Kidney epithelial cell (primary cell): ENCODE measurements around the gene MYH7. TPM values are rescaled to one million over a fixed set of nuclear protein-coding genes. Genes with fewer than 3 reads are reported as not detected.

ENCODE experiments used
- DNase-seq: peaks from one replicate; pipeline ENCODE4 v3.0.0-alpha.2; 2010; ENCODE audit warnings: low read depth
- H3K27me3 ChIP-seq: 2 replicates; pipeline ENCODE4 v1.6.0; 2011; ENCODE audit warnings: low read length; ENCODE audit not compliant: control insufficient read depth, insufficient read depth
- H3K36me3 ChIP-seq: 2 replicates; pipeline ENCODE4 v1.5.1; 2011; ENCODE audit warnings: low read length; ENCODE audit not compliant: control insufficient read depth, insufficient read depth
- H3K4me3 ChIP-seq: 2 replicates; pipeline ENCODE4 v1.5.1; 2011; ENCODE audit warnings: low read depth, mild to moderate bottlenecking, control low read depth, low read length
- CTCF ChIP-seq: IDR thresholded peaks from 2 replicates; pipeline ENCODE4 v1.5.1; 2011; ENCODE audit warnings: mild to moderate bottlenecking, moderate library complexity, low read length, control low read depth, inconsistent platforms; ENCODE audit not compliant: insufficient read depth, poor library complexity, severe bottlenecking
- total RNA-seq: library from RNA; depleted of rRNA; stranded (reverse); fragments of >200 nt; gene quantifications from 2 replicates; pipeline ENCODE4 v1.2.3, GENCODE V29; 2015

The MYH7 gene
- total RNA-seq, 1 donor from 2014 or later: not detected

- no peak for DNase-seq
- H3K36me3 ChIP-seq: no peaks in the 10 kb centered on the region
- H3K27me3 ChIP-seq: peaks cover 4% of the 10 kb centered on the region
- no peak overlapping the region for H3K4me3 ChIP-seq
- TF ChIP-seq CTCF: no peak
Observed at GRCh38 chr14:23409475-23409874, 26.0 kb downstream of the MYH7 start.

- Histone ChIP-seq H3K4me3 (no peak overlapping the region), H3K27me3 (peaks cover 4% of the 10 kb centered on the region), H3K36me3 (no peaks in the 10 kb centered on the region)
- no peak for DNase-seq
- no peak for TF ChIP-seq CTCF
Observed at GRCh38 chr14:23408307-23408630, 27.2 kb downstream of the MYH7 start.

GRCh38 chr14:23407516-23408306, 27.7 kb downstream of the MYH7 start, which contains the start of gene MYH6:
MYH6 (minus strand) TSS chr14:23408273; CDS start chr14:23407223, 1,050 bp downstream.
- Histone ChIP-seq H3K27me3 (peaks cover 4% of the 10 kb centered on the region), H3K4me3 (no peak within 1 kb of the TSS), H3K36me3 (no peaks in the 10 kb centered on the region)
- DNase-seq: no peak
- TF ChIP-seq CTCF: no peak

GRCh38 chr14:23406725-23407355, 28.6 kb downstream of the MYH7 start:
- DNase-seq: no peak
- no peak for TF ChIP-seq CTCF
- Histone ChIP-seq H3K27me3 (peaks cover 6% of the 10 kb centered on the region), H3K4me3 (no peak overlapping the region), H3K36me3 (no peaks in the 10 kb centered on the region)

- Histone ChIP-seq H3K4me3 (no peak overlapping the region), H3K27me3 (peaks cover 6% of the 10 kb centered on the region), H3K36me3 (no peaks in the 10 kb centered on the region)
- no peak for DNase-seq
- no peak for TF ChIP-seq CTCF
Observed at GRCh38 chr14:23406244-23406643, 29.2 kb downstream of the MYH7 start.

GRCh38 chr14:23405516-23406025, 29.9 kb downstream of the MYH7 start:
- Histone ChIP-seq H3K36me3 (no peaks in the 10 kb centered on the region), H3K27me3 (peaks cover 6% of the 10 kb centered on the region), H3K4me3 (no peak overlapping the region)
- no peak for TF ChIP-seq CTCF
- DNase-seq: no peak
